Activated T-cell treated with anti-CD3 and anti-CD28 coated beads, Interleukin-2, amount 50 U/mL, for 24 hours (primary cell): ENCODE measurements around the gene NPPA.

ENCODE experiments used
- DNase-seq: peaks from one replicate; pipeline ENCODE4 v3.0.0-alpha.2; 2020
- H3K27ac Mint-ChIP-seq: 2 replicates; pipeline ENCODE4 v1.8.0; 2020; ENCODE audit warnings: mild to moderate bottlenecking, mixed read lengths
- H3K27me3 Mint-ChIP-seq: 2 replicates; pipeline ENCODE4 v1.8.0; 2020; ENCODE audit warnings: mixed read lengths
- H3K36me3 Mint-ChIP-seq: 2 replicates; pipeline ENCODE4 v1.8.0; 2020; ENCODE audit warnings: low read depth, mixed read lengths
- H3K4me1 Mint-ChIP-seq: 2 replicates; pipeline ENCODE4 v1.8.0; 2020; ENCODE audit warnings: low read depth, mixed read lengths
- H3K4me3 Mint-ChIP-seq: 2 replicates; pipeline ENCODE4 v1.8.0; 2020; ENCODE audit warnings: mild to moderate bottlenecking, moderate library complexity, mixed read lengths
- H3K9me3 Mint-ChIP-seq: 2 replicates; pipeline ENCODE4 v1.8.0; 2020; ENCODE audit warnings: mixed read lengths

NPPA gene

GRCh38 chr1:11879311-11880180 lies 32.0 kb upstream of the NPPA start:
- DNase-seq: no peak
- Mint-ChIP-seq H3K9me3 (no peaks in the 10 kb centered on the region), H3K36me3 (no peaks in the 10 kb centered on the region), H3K4me3 (no peak overlapping the region), H3K4me1 (no peaks in the 10 kb centered on the region), H3K27ac (no peak overlapping the region), H3K27me3 (peaks cover 9% of the 10 kb centered on the region)

GRCh38 chr1:11878891-11879190 lies 31.3 kb upstream of the NPPA start:
- no peak overlapping the region for H3K27ac Mint-ChIP-seq
- H3K4me3 Mint-ChIP-seq: no peak overlapping the region
- H3K36me3 Mint-ChIP-seq: no peaks in the 10 kb centered on the region
- peaks cover 11% of the 10 kb centered on the region for H3K27me3 Mint-ChIP-seq
- H3K9me3 Mint-ChIP-seq: no peaks in the 10 kb centered on the region
- no peaks in the 10 kb centered on the region for H3K4me1 Mint-ChIP-seq
- no peak for DNase-seq

- Mint-ChIP-seq H3K27me3 (peaks cover 15% of the 10 kb centered on the region), H3K36me3 (no peaks in the 10 kb centered on the region), H3K4me3 (no peak overlapping the region), H3K4me1 (no peaks in the 10 kb centered on the region), H3K9me3 (no peaks in the 10 kb centered on the region), H3K27ac (no peak overlapping the region)
- DNase-seq: no peak
Observed at GRCh38 chr1:11878081-11878890, 30.7 kb upstream of the NPPA start.

GRCh38 chr1:11877074-11877473 lies 29.5 kb upstream of the NPPA start:
- no peaks in the 10 kb centered on the region for H3K36me3 Mint-ChIP-seq
- no peak overlapping the region for H3K4me3 Mint-ChIP-seq
- H3K4me1 Mint-ChIP-seq: no peaks in the 10 kb centered on the region
- DNase-seq: no peak
- peaks cover 20% of the 10 kb centered on the region for H3K27me3 Mint-ChIP-seq
- H3K27ac Mint-ChIP-seq: no peak overlapping the region
- H3K9me3 Mint-ChIP-seq: no peaks in the 10 kb centered on the region

- Mint-ChIP-seq H3K36me3 (no peaks in the 10 kb centered on the region), H3K9me3 (no peaks in the 10 kb centered on the region), H3K27ac (no peak overlapping the region), H3K4me3 (no peak overlapping the region), H3K4me1 (no peaks in the 10 kb centered on the region), H3K27me3 (peaks cover 28% of the 10 kb centered on the region)
- no peak for DNase-seq
Observed at GRCh38 chr1:11875094-11875493, 27.5 kb upstream of the NPPA start.

- no peak overlapping the region for H3K27ac Mint-ChIP-seq
- DNase-seq: no peak
- H3K27me3 Mint-ChIP-seq: peaks cover 32% of the 10 kb centered on the region
- no peaks in the 10 kb centered on the region for H3K4me1 Mint-ChIP-seq
- H3K4me3 Mint-ChIP-seq: no peak overlapping the region
- H3K36me3 Mint-ChIP-seq: no peaks in the 10 kb centered on the region
- no peaks in the 10 kb centered on the region for H3K9me3 Mint-ChIP-seq
Observed at GRCh38 chr1:11874624-11875023, 27.0 kb upstream of the NPPA start.

- Mint-ChIP-seq H3K9me3 (no peaks in the 10 kb centered on the region), H3K36me3 (no peaks in the 10 kb centered on the region), H3K4me3 (no peak overlapping the region), H3K27ac (no peak overlapping the region), H3K4me1 (no peaks in the 10 kb centered on the region), H3K27me3 (peaks cover 30% of the 10 kb centered on the region)
- no peak for DNase-seq
Observed at GRCh38 chr1:11874258-11874562, 26.6 kb upstream of the NPPA start.

- Mint-ChIP-seq H3K4me3 (no peak overlapping the region), H3K27ac (no peak overlapping the region), H3K9me3 (no peaks in the 10 kb centered on the region), H3K36me3 (no peaks in the 10 kb centered on the region), H3K27me3 (peaks cover 25% of the 10 kb centered on the region), H3K4me1 (no peaks in the 10 kb centered on the region)
- no peak for DNase-seq
Observed at GRCh38 chr1:11873395-11874257, 26.0 kb upstream of the NPPA start.

GRCh38 chr1:11872545-11872944 lies 25.0 kb upstream of the NPPA start:
- peaks cover 25% of the 10 kb centered on the region for H3K27me3 Mint-ChIP-seq
- DNase-seq: no peak
- no peak overlapping the region for H3K4me3 Mint-ChIP-seq
- no peaks in the 10 kb centered on the region for H3K4me1 Mint-ChIP-seq
- no peak overlapping the region for H3K27ac Mint-ChIP-seq
- no peaks in the 10 kb centered on the region for H3K36me3 Mint-ChIP-seq
- H3K9me3 Mint-ChIP-seq: no peaks in the 10 kb centered on the region

- Mint-ChIP-seq H3K4me3 (no peak overlapping the region), H3K27me3 (peaks cover 23% of the 10 kb centered on the region), H3K27ac (no peak overlapping the region), H3K9me3 (no peaks in the 10 kb centered on the region), H3K4me1 (no peaks in the 10 kb centered on the region), H3K36me3 (no peaks in the 10 kb centered on the region)
- no peak for DNase-seq
Observed at GRCh38 chr1:11869650-11870207, 22.1 kb upstream of the NPPA start.

- Mint-ChIP-seq H3K4me3 (no peak overlapping the region), H3K9me3 (no peaks in the 10 kb centered on the region), H3K27me3 (peaks cover 23% of the 10 kb centered on the region), H3K27ac (no peak overlapping the region), H3K36me3 (no peaks in the 10 kb centered on the region), H3K4me1 (no peaks in the 10 kb centered on the region)
- DNase-seq: no peak
Observed at GRCh38 chr1:11869104-11869503, 21.5 kb upstream of the NPPA start.

- H3K9me3 Mint-ChIP-seq: no peaks in the 10 kb centered on the region
- DNase-seq: no peak
- H3K27me3 Mint-ChIP-seq: peaks cover 18% of the 10 kb centered on the region
- H3K4me3 Mint-ChIP-seq: no peak overlapping the region
- no peak overlapping the region for H3K27ac Mint-ChIP-seq
- H3K36me3 Mint-ChIP-seq: no peaks in the 10 kb centered on the region
- H3K4me1 Mint-ChIP-seq: no peaks in the 10 kb centered on the region
Observed at GRCh38 chr1:11868331-11868980, 20.9 kb upstream of the NPPA start.

- no peaks in the 10 kb centered on the region for H3K4me1 Mint-ChIP-seq
- H3K9me3 Mint-ChIP-seq: no peaks in the 10 kb centered on the region
- peaks cover 46% of the 10 kb centered on the region for H3K27me3 Mint-ChIP-seq
- H3K4me3 Mint-ChIP-seq: no peak overlapping the region
- no peak for DNase-seq
- no peaks in the 10 kb centered on the region for H3K36me3 Mint-ChIP-seq
- H3K27ac Mint-ChIP-seq: no peak overlapping the region
Observed at GRCh38 chr1:11862890-11863289, 15.3 kb upstream of the NPPA start.

- H3K4me3 Mint-ChIP-seq: no peak overlapping the region
- no peak for DNase-seq
- H3K27me3 Mint-ChIP-seq: peaks cover 66% of the 10 kb centered on the region
- no peaks in the 10 kb centered on the region for H3K36me3 Mint-ChIP-seq
- H3K9me3 Mint-ChIP-seq: no peaks in the 10 kb centered on the region
- H3K27ac Mint-ChIP-seq: no peak overlapping the region
- H3K4me1 Mint-ChIP-seq: peaks cover 7% of the 10 kb centered on the region
Observed at GRCh38 chr1:11860587-11860986, 13.0 kb upstream of the NPPA start.
